ENCODE results near the gene POMP. TPM values are rescaled to one million over a fixed set of nuclear protein-coding genes. Genes with fewer than 3 reads are reported as not detected.

The POMP gene
- total and polyA plus RNA-seq, 4 donors, result 32.2 to 132 (median 41.1) TPM

DNA sequence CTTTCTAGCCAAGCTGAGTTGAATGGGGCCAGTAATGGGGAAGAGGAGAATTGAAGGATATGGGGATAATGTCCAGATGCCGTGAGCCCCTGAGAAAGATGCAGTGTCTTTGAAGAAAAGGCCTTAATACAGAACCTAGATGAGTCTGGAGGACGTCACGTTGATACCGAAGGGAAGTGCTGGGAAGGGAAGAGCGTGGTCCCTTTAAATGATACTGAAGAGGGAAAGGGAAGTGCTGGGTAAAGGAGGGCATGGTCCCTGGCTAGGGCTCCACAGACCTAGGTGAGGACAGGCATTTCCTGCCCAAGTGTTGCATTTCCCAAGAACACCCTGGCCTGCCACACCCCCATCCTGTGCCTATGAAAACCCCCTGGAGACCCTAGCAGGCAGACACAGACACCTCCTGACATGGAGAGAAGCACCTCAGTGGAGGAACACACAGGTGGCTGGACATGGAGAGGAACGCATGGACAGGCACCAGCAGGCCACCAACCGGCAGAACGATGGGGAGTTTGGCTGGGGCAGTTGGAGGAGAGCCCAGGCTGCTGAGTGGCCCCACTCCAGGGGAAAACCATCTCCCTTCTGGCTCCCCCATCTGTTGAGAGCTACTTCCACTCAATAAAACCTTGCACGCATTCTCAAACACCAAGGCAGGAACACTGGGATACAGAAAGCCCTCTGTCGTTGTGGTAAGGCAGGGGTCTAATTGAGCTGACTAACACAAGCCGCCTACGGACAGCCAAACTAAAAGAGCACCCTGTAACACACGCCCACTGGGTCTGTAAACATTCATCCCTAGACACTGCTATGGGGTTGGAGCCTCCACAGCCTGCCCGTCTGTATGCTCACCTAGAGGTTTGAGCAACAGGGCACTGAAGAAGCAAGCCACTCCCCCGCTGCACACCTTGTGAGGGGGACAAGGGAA, 34.9 kb upstream of the POMP start:
- DNase-seq (ENCODE audit: low spot score), result no peak
- Histone ChIP-seq H3K9me3 (ENCODE audit: control insufficient read depth in 4 of 4, low read length in 3 of 4) (no peaks in the 10 kb centered on the region), H3K4me3 (ENCODE audit: low read depth in 1 of 3, low read length in 3 of 3) (no peak overlapping the region), H3K27me3 (ENCODE audit: control insufficient read depth in 4 of 4, insufficient read depth in 4 of 4, low read length in 3 of 4) (no peaks in the 10 kb centered on the region), H3K4me1 (ENCODE audit: control insufficient read depth in 4 of 4, insufficient read depth in 4 of 4, low read length in 3 of 4) (no peaks in the 10 kb centered on the region), H3K36me3 (ENCODE audit: control insufficient read depth in 4 of 4, insufficient read depth in 3 of 4, low read depth in 1 of 4, low read length in 3 of 4) (no peaks in the 10 kb centered on the region), H3K9ac (ENCODE audit: low read depth in 1 of 2, low read length in 2 of 2) (no peak overlapping the region), H3K27ac (ENCODE audit: low read depth in 1 of 2, low read length in 2 of 2) (no peak overlapping the region)
- TF ChIP-seq REST (IDR thresholded peaks at IDR 0.05) (no peak), TAF1 (conservative IDR thresholded peaks at IDR 0.05) (no peak), SP1 (IDR thresholded peaks at IDR 0.05) (no peak)
- WGBS, result 61% methylated on average over 15 of the region's 15 CpGs

GRCh38 chr13:28624707-28625432, 34.1 kb upstream of the POMP start:
- no peaks in the 10 kb centered on the region for H3K4me1 ChIP-seq (ENCODE audit: control insufficient read depth in 4 of 4, insufficient read depth in 4 of 4, low read length in 3 of 4)
- H3K9ac ChIP-seq (ENCODE audit: low read depth in 1 of 2, low read length in 2 of 2), result no peak overlapping the region
- H3K36me3 ChIP-seq (ENCODE audit: control insufficient read depth in 4 of 4, insufficient read depth in 3 of 4, low read depth in 1 of 4, low read length in 3 of 4), result no peaks in the 10 kb centered on the region
- TF ChIP-seq CTCF (IDR thresholded peaks at IDR 0.05; ENCODE audit: low read depth, low read length, missing input control) (no peak), SP1 (IDR thresholded peaks at IDR 0.05) (no peak), TAF1 (conservative IDR thresholded peaks at IDR 0.05) (no peak), RXRA (IDR thresholded peaks at IDR 0.05) (no peak), FOXA1 (IDR thresholded peaks at IDR 0.05) (no peak), JUND (IDR thresholded peaks at IDR 0.05) (no peak), HNF4G (IDR thresholded peaks at IDR 0.05) (no peak), FOXA2 (IDR thresholded peaks at IDR 0.05) (no peak), MAX (IDR thresholded peaks at IDR 0.05) (no peak), NR2F2 (IDR thresholded peaks at IDR 0.05) (no peak), YY1 (IDR thresholded peaks at IDR 0.05) (no peak), GABPA (IDR thresholded peaks at IDR 0.05 in 1 of 2, conservative IDR thresholded peaks at IDR 0.05 in 1 of 2) (no peak), HNF4A (conservative IDR thresholded peaks at IDR 0.05) (no peak)
- no peaks in the 10 kb centered on the region for H3K9me3 ChIP-seq (ENCODE audit: control insufficient read depth in 4 of 4, low read length in 3 of 4)
- no peak overlapping the region for H3K27ac ChIP-seq (ENCODE audit: low read depth in 1 of 2, low read length in 2 of 2)
- WGBS, result 78% methylated on average over 11 of the region's 11 CpGs
- H3K27me3 ChIP-seq (ENCODE audit: control insufficient read depth in 4 of 4, insufficient read depth in 4 of 4, low read length in 3 of 4), result no peaks in the 10 kb centered on the region
- DNase-seq (ENCODE audit: low spot score), result no peak
- H3K4me3 ChIP-seq (ENCODE audit: low read depth in 1 of 3, low read length in 3 of 3), result no peak overlapping the region
